WTC11 (cell line): ENCODE measurements around the gene GRAP2.

Source experiments
- ELF4 ChIP-seq: sonication (generic); formaldehyde crosslinking; IDR thresholded peaks from 2 replicates; pipeline ENCODE4 v1.8.1; 2022; ENCODE audit warnings: low read depth, mild to moderate bottlenecking, moderate library complexity, missing genetic modification reagents
- ETV6 ChIP-seq: sonication (generic); formaldehyde crosslinking; IDR thresholded peaks from 2 replicates; pipeline ENCODE4 v1.8.1; 2022; ENCODE audit warnings: mild to moderate bottlenecking, missing genetic modification reagents
- FOXK1 ChIP-seq: sonication (generic); formaldehyde crosslinking; IDR thresholded peaks from 2 replicates; pipeline ENCODE4 v1.8.0; 2022; ENCODE audit warnings: mild to moderate bottlenecking, moderate library complexity, missing genetic modification reagents
- JAZF1 ChIP-seq: fragments of 250-450 bp; sonication (Bioruptor Pico); IDR thresholded peaks from 2 replicates; pipeline ENCODE4 v1.9.0; 2021; ENCODE audit warnings: moderate library complexity, mild to moderate bottlenecking, inconsistent platforms
- NFYB ChIP-seq: sonication (generic); formaldehyde crosslinking; conservative IDR thresholded peaks from 2 replicates; pipeline ENCODE4 v1.8.0; 2022; ENCODE audit warnings: low read depth, missing genetic modification reagents
- SMAD3 ChIP-seq: sonication (generic); formaldehyde crosslinking; IDR thresholded peaks from 2 replicates; pipeline ENCODE4 v1.8.0; 2022; ENCODE audit warnings: missing genetic modification reagents, mild to moderate bottlenecking, borderline replicate concordance
- TF ChIP-seq, protein P1 (sequence below): fragments of 200-600 bp; IDR thresholded peaks from 2 replicates; pipeline ENCODE4 v1.8.0; 2022; ENCODE audit warnings: antibody characterized with exemption
- TF ChIP-seq, protein P2 (sequence below): sonication (generic); formaldehyde crosslinking; IDR thresholded peaks from 2 replicates; pipeline ENCODE4 v1.8.0; 2022; ENCODE audit warnings: mild to moderate bottlenecking, missing genetic modification reagents
- TF ChIP-seq, protein P3 (sequence below): sonication (generic); formaldehyde crosslinking; IDR thresholded peaks from 2 replicates; pipeline ENCODE4 v1.8.1; 2023; ENCODE audit warnings: mild to moderate bottlenecking, missing genetic modification reagents, moderate library complexity
- TF ChIP-seq, protein P4 (sequence below): sonication (generic); formaldehyde crosslinking; IDR thresholded peaks from 2 replicates; pipeline ENCODE4 v1.8.0; 2022; ENCODE audit warnings: mild to moderate bottlenecking, missing genetic modification reagents
- TF ChIP-seq, protein P5 (sequence below): fragments of 250-450 bp; sonication (Bioruptor Pico); IDR thresholded peaks from 2 replicates; pipeline ENCODE4 v2.1.2; 2022; ENCODE audit warnings: mild to moderate bottlenecking, moderate library complexity

DNA sequence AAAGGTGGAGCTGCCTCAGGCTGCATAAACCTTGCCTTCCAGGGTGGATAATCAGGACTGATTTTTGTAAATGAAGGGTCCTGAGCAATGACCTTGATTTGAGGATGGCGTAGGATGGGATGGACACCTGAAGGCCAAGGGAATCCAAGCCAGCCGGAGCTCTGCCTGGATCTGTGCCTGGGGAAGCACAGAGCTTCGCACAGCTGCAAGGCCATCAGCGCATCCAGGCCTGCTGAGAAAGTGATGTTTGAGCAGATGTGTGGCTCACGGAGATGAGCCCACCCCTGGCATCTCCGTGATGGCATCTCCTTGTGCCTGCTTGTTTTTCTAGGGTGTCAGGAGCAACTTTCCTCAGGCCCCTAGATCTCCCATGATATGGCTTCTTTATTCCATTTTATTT lies 117.2 kb downstream of the GRAP2 start:
- TF ChIP-seq, protein P1, sequence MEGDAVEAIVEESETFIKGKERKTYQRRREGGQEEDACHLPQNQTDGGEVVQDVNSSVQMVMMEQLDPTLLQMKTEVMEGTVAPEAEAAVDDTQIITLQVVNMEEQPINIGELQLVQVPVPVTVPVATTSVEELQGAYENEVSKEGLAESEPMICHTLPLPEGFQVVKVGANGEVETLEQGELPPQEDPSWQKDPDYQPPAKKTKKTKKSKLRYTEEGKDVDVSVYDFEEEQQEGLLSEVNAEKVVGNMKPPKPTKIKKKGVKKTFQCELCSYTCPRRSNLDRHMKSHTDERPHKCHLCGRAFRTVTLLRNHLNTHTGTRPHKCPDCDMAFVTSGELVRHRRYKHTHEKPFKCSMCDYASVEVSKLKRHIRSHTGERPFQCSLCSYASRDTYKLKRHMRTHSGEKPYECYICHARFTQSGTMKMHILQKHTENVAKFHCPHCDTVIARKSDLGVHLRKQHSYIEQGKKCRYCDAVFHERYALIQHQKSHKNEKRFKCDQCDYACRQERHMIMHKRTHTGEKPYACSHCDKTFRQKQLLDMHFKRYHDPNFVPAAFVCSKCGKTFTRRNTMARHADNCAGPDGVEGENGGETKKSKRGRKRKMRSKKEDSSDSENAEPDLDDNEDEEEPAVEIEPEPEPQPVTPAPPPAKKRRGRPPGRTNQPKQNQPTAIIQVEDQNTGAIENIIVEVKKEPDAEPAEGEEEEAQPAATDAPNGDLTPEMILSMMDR = no peak
- TF ChIP-seq ELF4 (CRISPR knock-in tag) (no peak), JAZF1 (no peak), NFYB (CRISPR knock-in tag) (no peak), SMAD3 (no peak), FOXK1 (CRISPR knock-in tag) (no peak), ETV6 (CRISPR knock-in tag) (no peak)
- TF ChIP-seq, protein P2, sequence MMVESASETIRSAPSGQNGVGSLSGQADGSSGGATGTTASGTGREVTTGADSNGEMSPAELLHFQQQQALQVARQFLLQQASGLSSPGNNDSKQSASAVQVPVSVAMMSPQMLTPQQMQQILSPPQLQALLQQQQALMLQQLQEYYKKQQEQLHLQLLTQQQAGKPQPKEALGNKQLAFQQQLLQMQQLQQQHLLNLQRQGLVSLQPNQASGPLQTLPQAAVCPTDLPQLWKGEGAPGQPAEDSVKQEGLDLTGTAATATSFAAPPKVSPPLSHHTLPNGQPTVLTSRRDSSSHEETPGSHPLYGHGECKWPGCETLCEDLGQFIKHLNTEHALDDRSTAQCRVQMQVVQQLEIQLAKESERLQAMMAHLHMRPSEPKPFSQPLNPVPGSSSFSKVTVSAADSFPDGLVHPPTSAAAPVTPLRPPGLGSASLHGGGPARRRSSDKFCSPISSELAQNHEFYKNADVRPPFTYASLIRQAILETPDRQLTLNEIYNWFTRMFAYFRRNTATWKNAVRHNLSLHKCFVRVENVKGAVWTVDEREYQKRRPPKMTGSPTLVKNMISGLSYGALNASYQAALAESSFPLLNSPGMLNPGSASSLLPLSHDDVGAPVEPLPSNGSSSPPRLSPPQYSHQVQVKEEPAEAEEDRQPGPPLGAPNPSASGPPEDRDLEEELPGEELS (CRISPR knock-in tag) = no peak
- TF ChIP-seq, protein P3, sequence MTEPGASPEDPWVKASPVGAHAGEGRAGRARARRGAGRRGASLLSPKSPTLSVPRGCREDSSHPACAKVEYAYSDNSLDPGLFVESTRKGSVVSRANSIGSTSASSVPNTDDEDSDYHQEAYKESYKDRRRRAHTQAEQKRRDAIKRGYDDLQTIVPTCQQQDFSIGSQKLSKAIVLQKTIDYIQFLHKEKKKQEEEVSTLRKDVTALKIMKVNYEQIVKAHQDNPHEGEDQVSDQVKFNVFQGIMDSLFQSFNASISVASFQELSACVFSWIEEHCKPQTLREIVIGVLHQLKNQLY (CRISPR knock-in tag) = no peak
- TF ChIP-seq, protein P4, sequence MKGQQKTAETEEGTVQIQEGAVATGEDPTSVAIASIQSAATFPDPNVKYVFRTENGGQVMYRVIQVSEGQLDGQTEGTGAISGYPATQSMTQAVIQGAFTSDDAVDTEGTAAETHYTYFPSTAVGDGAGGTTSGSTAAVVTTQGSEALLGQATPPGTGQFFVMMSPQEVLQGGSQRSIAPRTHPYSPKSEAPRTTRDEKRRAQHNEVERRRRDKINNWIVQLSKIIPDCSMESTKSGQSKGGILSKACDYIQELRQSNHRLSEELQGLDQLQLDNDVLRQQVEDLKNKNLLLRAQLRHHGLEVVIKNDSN (CRISPR knock-in tag) = no peak
- TF ChIP-seq, protein P5, sequence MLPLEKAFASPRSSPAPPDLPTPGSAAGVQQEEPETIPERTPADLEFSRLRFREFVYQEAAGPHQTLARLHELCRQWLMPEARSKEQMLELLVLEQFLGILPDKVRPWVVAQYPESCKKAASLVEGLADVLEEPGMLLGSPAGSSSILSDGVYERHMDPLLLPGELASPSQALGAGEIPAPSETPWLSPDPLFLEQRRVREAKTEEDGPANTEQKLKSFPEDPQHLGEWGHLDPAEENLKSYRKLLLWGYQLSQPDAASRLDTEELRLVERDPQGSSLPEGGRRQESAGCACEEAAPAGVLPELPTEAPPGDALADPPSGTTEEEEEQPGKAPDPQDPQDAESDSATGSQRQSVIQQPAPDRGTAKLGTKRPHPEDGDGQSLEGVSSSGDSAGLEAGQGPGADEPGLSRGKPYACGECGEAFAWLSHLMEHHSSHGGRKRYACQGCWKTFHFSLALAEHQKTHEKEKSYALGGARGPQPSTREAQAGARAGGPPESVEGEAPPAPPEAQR (CRISPR knock-in tag) = no peak
